GDM1 (cell line): ENCODE measurements around the gene BRD8.

Experiments
- DNase-seq: peaks from one replicate; lab custom pipeline; 2025; lab: John Stamatoyannopoulos, UW

BRD8 gene

DNA sequence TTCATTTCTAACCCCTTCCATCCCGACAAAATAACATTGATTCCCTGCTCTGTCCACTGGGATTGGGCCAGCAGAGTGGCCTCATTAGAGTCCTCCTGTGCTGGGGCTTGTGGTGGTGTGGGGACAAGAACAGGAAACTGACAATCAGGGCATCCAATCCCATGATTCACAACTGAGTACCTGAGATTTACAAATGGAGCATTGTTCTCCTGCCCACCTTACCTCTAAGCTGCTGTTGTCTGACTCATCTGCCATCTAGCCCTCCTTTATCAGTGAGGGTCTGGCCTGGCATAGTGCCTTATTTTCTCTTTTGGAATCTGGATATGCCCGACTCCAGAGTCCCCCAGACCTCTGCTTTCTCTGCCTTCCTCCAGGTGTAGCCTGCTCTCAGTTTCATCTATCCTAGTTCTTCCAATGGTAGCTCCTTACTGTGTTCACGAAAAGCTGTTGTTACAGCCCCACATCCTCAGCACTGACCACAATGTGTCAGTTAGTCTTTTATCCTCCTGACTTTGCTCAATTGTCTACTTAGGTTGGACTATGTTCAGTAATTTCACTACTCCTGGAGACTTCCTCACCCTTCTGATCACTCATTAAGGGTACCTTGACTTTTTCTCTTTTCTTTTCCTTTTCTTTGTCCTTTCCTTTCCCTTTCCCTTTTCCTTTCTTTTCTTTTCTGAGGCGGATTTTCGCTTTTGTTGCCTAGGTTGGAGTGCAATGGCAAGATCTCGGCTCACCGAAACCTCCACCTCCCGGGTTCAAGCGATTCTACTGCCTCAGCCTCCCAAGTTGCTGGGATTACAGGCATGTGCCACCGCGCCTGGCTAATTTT is 81.2 kb downstream of the BRD8 start:
- no peak for DNase-seq

DNA sequence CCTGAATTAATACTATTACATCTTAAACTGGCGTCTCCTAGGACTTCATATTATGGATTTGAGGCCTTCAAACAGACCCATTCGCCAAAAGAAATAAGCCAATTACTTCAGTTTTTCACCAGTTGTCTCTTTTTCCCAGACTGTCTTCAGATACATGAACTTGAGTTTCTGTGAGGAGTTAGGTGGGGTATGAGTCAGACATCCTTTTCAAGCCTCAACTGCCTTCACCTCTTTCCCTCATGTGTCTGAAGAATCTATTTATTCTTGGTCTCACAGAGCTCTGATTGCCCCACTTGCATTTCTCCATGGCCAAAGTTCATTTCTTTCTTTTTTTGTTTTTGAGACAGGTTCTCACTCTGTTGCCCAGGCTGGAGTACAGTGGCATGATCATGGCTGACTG is 82.1 kb downstream of the BRD8 start:
- no peak for DNase-seq

- DNase-seq: no peak
Measured at GRCh38 chr5:138095100-138095907, 83.1 kb downstream of the BRD8 start.

- no peak for DNase-seq
Measured at GRCh38 chr5:138093036-138093435, 85.4 kb downstream of the BRD8 start.

GRCh38 chr5:138092301-138092700 is 86.1 kb downstream of the BRD8 start:
- no peak for DNase-seq

GRCh38 chr5:138091685-138092084 is 86.7 kb downstream of the BRD8 start:
- no peak for DNase-seq
